GM18511 (cell line): ENCODE results near the gene MAFG.
A peak's percentile ranks its signal among the peaks of the same experiment; 100 is the strongest.

Source experiments
- ATAC-seq: cut with Tn5 transposase; IDR thresholded peaks from one replicate; pipeline ENCODE4 v1.9.1; 2021; ENCODE audit warnings: mild to moderate bottlenecking, moderate library complexity; ENCODE audit not compliant: unreplicated experiment

MAFG gene

DNA sequence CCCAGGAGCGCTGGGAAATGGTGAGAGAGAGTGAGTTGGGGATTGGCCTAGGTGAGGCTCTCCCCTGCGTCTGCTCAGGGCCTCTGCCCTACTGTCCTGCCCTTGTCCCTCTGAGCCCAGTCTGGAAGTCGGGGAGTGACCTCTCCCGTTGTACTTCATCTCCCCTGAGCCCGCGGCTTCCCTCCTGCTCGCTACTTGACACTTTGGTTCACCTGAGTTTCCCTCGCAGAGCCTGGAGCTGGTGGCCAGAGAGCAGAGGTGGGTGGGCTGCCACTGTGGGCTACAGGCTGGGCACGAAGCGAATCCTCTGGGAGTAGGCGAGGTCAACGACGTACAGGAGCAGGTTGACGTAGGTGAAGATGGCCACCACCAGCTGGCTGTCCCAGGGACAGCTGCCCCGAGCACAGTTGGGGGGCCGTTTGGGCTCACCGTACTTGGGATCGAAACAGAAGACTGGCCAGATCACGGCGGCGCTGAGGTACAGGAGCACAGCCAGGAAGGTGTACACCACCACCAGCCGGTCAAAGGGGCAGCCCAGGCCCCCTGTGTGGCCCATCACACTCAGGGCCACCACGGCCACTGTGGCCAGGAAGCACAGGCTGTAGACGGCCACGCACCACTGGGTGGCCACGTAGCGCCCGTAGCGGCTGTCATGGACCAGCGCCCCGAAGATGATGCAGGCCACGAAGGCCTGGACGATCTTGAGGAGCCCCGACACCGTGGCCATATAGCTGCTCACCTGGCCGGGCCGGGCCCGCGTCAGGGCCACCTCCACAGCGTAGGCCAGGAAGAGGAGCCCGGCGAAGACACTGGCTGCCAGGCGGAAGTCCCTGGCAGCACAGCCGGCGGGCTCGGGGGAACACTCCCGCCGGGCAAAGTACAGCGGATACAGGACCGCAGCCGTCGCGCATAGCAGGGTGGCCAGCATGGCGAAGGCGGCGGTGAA lies 13.3 kb upstream of the MAFG start:
- no peak for ATAC-seq

DNA sequence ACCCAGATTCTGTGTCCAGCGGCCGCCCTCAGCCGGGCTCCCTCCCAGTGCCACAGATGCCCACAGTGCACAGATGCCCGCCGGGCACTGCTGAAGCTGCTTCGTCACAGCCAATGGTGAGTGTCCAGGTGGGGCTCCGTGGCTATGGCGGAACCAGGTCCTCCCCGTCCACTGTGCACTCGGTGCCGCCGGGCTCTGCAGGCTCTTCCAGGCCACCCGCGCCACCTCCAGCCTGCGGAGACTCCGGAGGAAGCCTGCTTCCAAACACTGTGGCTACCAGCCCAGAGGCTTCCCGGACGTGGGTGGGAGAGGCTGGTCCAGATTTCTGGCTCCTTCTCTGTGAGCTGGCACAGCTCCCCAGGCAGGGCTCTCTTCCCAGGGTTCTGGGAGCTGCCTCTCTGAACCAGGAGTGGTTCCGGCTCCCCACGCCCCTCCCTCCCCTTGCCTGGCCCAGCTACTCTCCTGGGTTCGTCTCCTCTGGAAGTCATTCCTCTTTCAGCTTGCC lies 12.4 kb upstream of the MAFG start:
- no peak for ATAC-seq

DNA sequence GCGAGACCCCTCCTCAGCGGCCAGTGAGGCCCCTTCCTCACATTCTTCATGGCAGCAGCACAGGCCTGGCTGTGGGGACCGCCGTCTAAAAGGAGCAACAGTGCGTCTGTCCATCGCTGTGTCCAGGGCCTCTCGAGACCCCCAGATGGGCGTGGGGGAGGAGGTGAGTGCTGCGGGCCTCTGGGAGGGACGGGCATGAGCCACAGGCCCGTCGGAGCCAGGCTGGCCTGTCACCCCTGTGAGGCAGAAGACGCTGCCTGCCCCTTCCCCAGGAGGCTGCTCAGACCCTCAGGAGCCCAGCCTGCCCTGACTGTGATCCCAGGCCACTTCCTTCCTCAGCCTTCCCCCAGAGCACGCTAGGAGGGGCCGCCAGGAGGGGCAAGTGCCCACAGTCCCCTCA lies 11.7 kb upstream of the MAFG start:
- ATAC-seq, result no peak

DNA sequence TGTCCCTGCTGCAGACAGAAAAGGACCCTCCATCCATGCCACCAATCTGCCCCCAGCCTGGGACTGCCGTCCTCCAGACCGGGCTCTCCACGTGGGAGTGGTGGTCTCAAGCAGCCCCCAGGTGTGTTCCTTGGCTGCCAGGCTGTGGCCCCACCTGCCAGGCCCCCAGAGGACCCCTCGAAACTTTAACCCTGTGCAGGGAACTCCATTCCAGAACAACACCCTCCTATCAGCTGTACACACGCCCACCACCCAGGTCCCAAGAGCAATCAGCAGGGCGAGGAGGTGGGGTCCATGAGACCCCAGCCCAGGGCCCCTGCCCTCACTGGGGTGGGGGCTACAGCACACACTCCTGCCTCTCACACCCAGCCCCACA lies 8.2 kb upstream of the MAFG start:
- ATAC-seq, result no peak

DNA sequence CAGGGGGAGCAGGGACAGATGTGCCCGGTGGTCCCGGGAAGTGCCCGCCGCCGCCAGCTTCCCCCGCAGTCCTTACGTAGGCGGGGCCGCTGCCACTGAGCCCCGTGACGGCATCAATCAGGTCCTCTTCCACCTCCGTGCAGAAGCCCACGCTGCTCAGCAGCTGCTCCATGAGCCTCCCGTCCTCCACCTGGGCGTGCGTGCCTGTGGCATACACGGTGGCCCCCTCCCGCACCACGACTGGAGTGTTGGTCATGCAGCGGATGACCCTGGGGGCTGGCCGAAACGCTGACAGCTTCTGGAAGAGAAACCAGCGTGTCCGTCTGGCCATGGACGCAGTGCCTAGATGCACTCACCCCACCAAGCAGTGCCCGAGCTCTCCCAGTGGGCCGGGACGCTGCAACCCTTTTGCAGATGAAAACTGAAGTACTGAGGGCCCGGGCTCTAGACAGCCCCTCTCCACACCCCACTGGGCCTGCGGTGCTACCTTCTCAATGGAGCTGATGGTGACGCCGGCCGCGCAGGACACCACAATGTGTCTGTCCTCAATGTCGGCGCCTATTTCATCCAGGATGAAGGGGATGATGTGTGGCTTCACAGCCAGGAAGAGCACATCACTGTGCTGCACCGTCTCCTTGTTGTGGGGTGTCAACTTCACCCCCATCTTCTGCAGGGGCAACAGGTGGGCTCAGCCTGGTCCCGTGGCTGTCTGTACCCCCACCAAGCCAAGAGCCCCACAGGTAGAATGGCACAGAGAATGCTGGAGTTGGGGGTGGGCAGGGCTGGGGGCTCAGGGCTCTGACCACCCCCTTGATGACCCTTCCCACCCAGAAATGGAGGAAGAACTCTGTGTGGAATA lies 7.5 kb upstream of the MAFG start:
- no peak for ATAC-seq

DNA sequence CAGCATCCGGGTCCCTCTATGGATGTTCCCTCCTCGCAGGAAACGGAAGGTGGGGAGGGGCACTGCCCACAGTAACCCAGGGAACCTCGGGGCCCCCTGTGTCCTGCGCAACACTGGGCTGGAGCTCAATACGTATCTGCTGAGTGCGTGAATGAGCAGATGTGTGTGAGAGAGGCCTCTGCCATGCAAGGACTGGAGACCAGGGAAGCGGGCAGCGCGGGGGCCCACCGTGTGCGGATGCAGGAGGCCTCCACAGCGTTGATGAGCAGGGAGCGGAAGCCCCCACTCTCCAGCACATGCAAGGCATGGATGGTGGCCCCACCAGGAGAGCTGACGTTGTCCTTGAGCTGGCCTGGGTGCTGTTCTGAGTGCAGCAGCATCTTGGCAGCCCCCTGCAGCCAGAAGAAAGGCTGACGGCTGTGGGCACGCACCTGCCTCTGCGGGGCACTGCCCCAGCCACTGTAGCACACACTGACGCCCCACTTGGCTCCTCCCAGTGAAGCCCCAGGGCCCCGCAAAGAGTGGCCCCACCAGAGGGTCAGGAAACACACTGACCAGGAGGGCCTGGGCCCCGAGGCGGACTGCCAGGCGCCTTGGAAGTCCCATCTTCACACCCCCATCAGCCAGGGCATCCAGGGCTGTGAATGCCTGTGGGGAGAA lies 6.7 kb upstream of the MAFG start:
- no peak for ATAC-seq

DNA sequence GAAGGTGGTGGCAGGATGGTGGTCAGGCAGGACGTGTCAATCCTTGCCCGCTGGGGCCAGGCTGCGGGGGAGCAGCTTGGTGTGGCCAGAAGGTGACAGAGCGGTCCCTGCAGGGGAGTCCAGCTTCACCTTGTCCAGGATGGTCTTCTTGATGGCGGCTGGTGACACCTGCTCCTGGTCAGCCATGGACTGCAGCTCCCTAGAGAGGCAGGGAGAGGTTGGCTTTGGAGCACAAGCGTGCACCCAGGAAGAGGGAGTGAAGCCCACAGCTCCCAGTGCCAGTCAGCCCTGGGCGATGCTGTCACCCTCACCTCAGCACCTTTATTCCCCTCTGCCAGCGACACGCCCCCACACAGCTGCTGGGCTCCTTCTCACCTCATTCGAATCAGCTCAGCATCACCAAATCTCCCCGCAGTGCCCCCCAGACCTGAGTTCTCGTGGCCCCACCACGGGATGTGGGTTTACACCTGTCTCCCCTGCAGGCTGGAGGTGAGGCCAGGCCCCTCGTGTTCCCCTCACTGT lies 5.7 kb upstream of the MAFG start:
- ATAC-seq, result no peak

DNA sequence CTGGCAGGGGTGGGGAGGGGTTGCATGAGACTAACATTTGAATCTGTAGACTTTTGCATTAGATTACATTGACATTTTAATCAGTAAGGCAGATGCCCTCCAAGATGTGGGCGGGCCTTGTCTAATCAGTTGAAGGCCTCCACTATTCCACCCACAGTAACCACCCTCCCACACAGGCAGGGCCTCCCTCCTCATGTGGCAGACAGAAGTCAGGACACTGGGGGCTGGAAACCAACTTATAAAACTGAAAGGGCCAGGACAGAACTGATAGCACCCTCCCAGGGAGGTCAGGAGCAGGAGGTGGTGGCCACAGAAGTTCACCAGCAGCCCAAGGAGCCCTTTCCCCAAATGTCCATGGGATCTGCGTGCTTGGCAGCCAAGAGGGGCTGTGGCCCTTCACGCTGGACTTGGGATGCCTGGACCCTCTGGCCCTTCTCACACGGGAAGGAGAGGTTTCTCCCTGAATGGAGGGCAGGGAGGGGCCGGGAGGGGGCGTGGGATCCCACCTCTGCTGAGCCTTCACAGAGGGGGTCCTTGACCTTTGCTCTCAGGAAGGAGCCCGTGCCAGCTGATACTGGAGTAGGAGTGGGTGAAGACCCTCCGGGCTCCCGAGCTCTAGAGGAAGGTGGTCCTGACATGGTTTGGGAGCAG lies 4.9 kb upstream of the MAFG start:
- no peak for ATAC-seq

DNA sequence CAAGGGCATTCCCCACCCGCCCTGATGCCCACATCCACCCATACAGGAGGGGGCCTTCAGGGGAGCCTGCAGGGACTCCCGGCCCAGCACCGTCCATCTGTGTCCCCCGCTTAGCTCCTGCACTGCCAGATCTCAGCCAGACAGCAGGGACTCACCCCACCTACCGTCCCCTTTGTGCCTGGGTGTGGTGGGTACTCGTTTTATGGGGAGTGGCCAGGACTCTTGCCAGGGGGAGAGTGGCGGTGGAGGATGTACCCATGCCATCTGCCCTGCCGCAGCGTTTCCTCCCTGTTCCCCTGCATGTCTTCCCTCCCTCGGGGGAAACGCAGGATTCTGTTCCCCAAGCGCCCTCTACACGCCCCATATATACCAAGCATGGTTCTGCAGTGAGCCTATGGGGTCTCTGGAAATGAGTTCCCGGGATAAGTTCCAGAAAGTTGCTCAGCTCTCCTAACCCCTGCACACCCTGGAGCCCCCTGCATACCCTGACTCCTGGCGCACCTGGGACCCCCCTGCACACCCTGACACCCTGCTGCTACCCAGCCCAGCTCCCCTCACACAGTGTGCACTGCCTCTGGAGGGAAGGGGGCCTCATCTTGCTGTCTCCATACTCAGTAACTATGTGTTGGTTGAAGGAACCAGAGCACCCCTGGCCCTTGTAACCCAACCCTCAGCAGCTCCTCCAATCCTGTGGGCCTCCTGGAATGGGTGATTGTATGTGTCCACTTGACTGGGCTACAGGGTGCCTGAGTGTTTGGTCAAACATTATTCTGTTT lies 4.2 kb upstream of the MAFG start:
- no peak for ATAC-seq

DNA sequence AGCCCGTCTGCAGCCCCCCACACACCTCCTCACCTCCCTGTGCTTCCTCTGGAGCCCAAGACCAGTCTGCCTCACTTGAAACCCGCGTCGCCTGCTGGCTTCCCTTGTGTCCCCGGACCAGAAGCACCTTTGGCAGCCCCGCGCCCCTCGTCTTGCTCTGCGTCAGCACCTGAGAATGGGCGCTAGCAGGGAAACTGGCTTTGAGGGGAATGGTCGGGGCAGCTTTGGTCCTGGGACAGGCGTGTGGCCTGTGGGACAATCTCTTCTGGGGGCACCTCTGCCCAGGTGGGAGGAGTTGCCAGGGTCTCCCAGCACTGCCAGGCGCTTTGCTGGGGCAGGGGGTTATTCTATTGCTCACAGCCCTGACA lies 3.6 kb upstream of the MAFG start:
- no peak for ATAC-seq

DNA sequence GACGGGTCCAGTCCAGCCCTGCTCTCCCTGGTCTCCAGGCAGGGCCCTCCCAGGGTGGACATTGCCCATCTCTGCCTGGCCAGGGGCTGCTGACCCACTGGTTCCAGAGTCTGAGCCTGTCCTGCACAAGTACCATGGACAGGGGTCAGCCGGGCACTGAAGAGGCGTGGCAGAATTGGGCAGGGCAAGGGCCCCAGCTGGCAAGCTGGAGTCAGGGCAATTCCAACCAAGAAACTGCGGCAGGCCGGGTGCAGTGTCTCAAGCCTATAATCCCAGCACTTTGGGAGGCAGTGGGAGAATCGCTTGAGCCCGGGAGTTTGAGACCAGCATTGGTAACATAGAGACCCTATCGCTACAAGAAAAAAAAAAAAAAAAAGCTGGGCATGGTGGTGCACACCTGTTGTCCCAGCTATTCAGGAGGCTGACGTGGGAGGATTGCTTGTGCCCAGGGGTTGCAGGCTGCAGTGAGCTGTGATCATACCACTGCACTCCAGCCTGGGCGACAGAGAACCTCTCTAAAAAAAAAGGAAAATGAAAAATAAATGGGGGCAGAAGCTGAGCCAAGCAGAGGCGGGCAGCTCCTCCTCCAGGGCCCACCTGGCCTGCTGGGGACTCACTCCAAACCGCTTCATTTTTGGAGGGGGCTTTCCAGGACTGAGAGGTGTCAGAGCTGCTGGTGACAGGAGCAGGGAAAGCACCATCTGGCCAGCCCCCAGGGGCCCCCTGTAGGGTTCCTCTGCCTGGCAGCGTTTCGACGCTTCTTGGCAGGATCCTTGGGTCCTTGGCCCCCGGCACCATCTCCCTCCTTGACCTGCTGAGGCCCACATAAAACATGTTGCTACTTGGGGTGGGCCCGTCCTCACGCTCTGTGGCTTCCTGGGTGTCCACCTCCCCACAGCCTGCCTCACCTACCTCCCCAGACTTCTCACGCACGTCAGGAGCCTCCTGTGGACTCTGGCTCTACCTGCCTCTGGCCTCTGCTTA lies 2.9 kb upstream of the MAFG start:
- ATAC-seq, result no peak

DNA sequence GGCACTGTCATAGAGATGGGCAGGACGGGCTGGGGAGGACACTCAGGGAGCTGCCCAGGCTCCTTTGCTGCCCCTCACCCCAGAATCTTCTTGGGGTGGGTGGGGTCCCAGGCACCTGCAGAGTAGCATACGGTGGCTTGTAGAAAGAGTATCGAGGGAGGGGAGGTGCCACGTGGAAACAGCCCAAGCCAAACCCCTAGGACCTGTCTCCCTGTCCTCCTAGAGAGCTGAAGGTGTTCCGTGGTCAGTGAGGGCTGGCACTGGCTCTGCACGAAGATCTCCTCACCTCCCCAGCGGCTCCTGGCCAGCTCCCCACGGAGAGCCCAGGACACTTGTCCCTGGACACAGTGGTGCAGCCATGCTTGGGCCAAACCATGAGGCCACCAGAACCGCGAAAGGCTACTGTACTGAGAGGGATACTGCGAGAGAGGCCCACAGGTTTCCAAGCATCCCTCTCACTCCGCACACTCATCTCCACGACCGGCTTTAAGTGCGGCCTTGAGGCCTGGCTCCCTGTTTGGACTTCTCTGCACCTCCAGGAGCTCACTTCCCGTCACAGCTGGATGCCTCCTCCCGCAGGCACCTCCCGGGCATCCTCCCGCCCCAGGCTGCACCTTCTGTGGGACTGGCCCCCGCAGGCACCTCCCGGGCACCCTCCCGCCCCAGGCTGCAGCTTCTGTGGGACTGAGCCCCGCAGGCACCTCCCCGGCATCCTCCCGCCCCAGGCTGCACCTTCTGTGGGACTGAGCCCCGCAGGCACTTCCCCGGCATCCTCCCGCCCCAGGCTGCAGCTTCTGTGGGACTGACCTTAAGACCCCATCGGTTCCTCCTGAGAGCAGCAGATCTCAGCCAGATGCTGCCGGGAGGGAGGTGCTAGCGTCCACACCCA lies 2.0 kb upstream of the MAFG start:
- ATAC-seq, result no peak

DNA sequence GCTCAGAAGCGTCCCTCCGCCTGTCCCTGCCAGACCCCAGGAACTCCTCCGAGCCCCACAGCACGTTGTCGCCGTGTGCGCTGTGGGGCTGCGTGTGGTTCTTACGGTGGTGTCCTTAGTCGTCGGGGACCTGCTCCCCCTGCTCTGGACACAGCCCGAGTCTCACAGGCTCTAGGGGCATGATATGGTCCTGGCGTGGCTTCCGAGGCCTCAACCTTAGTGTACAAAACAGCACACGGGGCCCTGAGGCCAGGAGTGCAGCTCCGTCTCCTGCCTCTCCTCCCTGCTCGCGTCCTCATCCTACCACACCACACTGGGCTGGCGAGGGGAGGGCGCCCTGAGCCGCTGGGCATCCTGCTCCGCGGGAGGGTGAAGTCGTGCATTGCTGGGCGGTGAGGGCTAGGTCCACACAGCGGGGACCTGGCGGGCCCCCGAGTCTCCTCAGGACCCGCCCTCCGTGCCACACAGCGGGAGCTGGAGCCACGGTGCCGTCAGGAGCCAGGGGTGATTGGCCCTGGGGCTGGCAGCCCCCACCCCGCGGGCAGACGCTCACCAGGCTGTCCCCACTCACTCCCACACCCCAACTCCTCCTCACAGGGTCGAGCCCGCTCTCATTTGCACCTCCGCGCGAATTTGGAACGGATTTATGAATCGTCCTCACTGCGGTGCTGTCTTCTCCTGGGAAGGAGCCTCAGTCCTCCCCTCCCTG lies 1.2 kb upstream of the MAFG start:
- ATAC-seq, result no peak

DNA sequence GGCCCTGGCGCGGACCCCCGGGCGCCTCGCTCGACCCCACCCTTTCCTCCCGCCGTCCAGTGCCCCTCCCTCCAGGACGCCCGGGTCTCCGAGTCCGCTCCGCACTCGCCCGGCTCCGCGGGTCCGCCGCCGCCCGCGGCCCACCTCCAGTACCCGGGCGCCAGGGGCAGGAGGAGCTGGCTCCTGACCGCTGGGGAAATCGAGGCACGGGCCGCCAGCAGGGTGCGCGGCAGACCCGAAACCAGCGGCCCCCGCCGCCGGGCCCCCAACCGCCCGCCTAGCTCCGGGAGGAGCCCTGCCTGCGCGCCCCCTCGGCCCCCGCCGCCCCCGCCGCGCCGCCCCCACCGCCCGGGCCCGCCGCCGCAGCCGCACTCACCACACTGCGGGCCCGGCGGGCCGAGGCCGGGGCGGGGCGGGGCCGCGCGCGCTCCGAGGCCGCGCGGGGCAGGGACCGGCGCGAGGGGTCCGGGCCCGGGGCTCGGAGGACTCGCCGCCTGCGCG lies 333 bp downstream of the MAFG start:
- ATAC-seq, result peak; percentile 33

DNA sequence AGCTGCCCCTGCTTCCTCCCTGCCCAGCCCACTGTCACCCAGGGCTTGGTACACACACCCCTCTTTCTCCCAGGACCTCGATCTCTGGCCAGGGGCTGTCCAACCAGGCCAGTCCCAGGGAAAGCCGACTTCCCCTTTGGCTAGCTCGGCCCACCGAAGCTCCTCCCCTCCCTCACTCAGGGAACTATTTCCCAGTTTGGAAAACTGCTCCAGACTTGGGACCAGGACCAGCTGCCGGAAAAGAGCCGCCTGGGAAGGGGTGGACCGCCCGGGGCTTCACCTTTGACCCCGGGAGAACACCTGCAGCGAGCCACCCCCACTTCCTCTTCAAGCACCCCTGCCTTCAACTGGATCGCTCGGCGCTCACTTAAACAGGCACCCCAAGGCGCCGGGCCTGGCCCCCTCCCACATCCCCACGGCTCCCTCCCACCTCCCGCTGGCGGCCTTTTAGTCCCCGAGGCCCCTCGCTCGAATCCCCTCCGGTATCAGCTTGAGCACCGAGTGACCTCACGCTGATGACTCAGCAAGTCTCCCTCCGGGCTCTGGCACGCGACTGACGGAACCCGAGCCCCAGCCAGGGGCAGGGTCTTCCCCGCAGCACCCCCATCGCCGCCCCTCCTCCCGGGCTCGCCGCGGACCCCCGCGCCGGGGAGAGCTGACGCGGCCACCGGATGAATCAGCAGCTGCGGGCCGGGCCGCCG lies 934 bp downstream of the MAFG start:
- peak; percentile 32 for ATAC-seq

DNA sequence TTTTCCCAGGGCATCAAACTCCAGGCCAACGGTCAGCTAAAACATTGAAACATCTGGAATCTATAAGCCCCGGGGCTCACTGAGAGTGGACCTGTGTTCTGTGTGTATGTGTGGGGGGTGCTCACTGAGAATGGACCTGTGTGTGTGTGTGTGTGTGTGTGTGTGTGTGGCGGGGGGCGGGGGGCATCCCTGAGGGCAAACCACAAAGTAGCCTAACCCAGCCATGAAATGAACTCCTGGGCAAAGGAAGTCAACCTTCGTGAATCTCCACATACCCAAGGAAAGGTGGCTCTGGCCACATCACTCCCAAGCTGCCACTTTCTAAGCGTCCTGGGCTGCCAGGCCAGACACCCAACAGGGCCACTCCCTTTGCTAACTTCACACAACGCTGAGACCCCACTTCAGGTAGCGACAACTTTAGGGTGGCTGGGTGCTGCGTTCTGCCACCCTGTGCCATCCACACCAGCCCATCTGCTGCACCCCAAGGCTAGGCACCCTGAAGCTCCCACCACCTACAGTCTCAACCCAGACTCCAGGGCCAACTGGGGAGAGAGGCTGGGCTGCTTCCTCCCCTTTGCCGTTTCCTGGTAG lies 1.6 kb downstream of the MAFG start:
- no peak for ATAC-seq
